Measurements from ENCODE around the gene LRP3. TPM values are rescaled to one million over a fixed set of nuclear protein-coding genes. Genes with fewer than 3 reads are reported as not detected.
A peak's percentile ranks its signal among the peaks of the same experiment; 100 is the strongest.

The LRP3 gene
- total and polyA plus RNA-seq, 2 of the 13 experiments (the other 11 are each of a cell fraction or from before 2014, with no cell fraction given), result 17.6 to 51.6 TPM

DNA sequence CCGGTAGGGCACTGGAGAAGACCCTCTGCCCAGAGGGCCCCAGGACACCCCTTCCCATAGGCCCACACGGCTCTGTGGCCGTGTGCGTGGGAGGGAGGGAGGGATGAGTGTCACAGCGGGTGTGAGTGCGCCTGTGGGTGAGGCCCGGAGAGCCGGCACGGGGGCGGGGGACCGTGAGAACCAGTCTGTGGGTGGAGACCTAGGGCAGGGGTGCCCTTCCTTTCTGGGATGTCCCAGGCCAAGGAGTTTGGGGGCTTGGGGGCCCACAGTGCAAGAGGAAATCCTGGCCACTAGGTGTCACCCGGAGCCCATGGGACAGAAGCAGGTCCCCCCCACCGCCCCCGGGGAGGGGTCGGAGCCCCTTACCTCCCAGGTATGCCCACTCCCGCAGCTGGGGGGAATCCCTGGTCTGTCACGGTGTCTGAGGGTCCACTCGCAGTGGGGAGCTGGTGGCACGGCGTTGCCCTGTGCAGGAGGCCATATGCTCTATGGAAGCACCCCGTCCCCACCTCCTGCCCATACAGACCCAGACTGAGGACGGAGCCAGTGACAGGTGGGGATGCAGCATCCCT lies 47.5 kb downstream of the LRP3 start (continued):
- TF ChIP-seq ATRX (CRISPR knock-in tag; IDR thresholded peaks at IDR 0.05; ENCODE audit: borderline replicate concordance), result no peak
- TF ChIP-seq ZSCAN29 (CRISPR knock-in tag; conservative IDR thresholded peaks at IDR 0.05), result no peak
- no peak for TF ChIP-seq NR2C2 (CRISPR knock-in tag; IDR thresholded peaks at IDR 0.05; ENCODE audit: borderline replicate concordance)
- TF ChIP-seq, protein P1, sequence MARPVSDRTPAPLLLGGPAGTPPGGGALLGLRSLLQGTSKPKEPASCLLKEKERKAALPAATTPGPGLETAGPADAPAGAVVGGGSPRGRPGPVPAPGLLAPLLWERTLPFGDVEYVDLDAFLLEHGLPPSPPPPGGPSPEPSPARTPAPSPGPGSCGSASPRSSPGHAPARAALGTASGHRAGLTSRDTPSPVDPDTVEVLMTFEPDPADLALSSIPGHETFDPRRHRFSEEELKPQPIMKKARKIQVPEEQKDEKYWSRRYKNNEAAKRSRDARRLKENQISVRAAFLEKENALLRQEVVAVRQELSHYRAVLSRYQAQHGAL (CRISPR knock-in tag; IDR thresholded peaks at IDR 0.05; ENCODE audit: not compliant biosample characterization), result no peak
- TF ChIP-seq LCORL (IDR thresholded peaks at IDR 0.05), result no peak
- peak; percentile 89 for TF ChIP-seq LCORL (CRISPR knock-in tag; IDR thresholded peaks at IDR 0.05)
- TF ChIP-seq, protein P2, sequence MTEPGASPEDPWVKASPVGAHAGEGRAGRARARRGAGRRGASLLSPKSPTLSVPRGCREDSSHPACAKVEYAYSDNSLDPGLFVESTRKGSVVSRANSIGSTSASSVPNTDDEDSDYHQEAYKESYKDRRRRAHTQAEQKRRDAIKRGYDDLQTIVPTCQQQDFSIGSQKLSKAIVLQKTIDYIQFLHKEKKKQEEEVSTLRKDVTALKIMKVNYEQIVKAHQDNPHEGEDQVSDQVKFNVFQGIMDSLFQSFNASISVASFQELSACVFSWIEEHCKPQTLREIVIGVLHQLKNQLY (CRISPR knock-in tag; IDR thresholded peaks at IDR 0.05), result no peak
- TF ChIP-seq FOXK2 (IDR thresholded peaks at IDR 0.05), result no peak
- TF ChIP-seq ZNF891 (CRISPR knock-in tag; IDR thresholded peaks at IDR 0.05), result no peak
- TF ChIP-seq ZNF17 (CRISPR knock-in tag; IDR thresholded peaks at IDR 0.05), result no peak
- TF ChIP-seq JARID2 (CRISPR knock-in tag; IDR thresholded peaks at IDR 0.05; ENCODE audit: insufficient replicate concordance), result no peak
- TF ChIP-seq FOSL2 (CRISPR knock-in tag; IDR thresholded peaks at IDR 0.05), result no peak
- TF ChIP-seq HMGA1 (CRISPR knock-in tag; conservative IDR thresholded peaks at IDR 0.05), result no peak
- no peak for TF ChIP-seq AGO1 (IDR thresholded peaks at IDR 0.05; ENCODE audit: low read depth, low read length, poor library complexity, severe bottlenecking)
- 0 out of 2 replicates have a peak, but pooled peaks have one; percentile 13 for TF ChIP-seq ARNT2 (CRISPR knock-in tag; IDR thresholded peaks at IDR 0.05; ENCODE audit: low read depth)
- TF ChIP-seq ATF7 (IDR thresholded peaks at IDR 0.05), result no peak
- TF ChIP-seq ATF7 (CRISPR knock-in tag; IDR thresholded peaks at IDR 0.05), result no peak
- 0 out of 2 replicates have a peak, but pooled peaks have one; percentile 14 for TF ChIP-seq TARDBP (CRISPR knock-in tag; IDR thresholded peaks at IDR 0.05)
- TF ChIP-seq RAD51 (IDR thresholded peaks at IDR 0.05; ENCODE audit: borderline replicate concordance), result no peak
- TF ChIP-seq, protein P3, sequence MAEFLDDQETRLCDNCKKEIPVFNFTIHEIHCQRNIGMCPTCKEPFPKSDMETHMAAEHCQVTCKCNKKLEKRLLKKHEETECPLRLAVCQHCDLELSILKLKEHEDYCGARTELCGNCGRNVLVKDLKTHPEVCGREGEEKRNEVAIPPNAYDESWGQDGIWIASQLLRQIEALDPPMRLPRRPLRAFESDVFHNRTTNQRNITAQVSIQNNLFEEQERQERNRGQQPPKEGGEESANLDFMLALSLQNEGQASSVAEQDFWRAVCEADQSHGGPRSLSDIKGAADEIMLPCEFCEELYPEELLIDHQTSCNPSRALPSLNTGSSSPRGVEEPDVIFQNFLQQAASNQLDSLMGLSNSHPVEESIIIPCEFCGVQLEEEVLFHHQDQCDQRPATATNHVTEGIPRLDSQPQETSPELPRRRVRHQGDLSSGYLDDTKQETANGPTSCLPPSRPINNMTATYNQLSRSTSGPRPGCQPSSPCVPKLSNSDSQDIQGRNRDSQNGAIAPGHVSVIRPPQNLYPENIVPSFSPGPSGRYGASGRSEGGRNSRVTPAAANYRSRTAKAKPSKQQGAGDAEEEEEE (CRISPR knock-in tag; IDR thresholded peaks at IDR 0.05; ENCODE audit: borderline replicate concordance), result no peak
- TF ChIP-seq PITX1 (CRISPR knock-in tag; IDR thresholded peaks at IDR 0.05), result no peak
- no peak for TF ChIP-seq RFX1 (IDR thresholded peaks at IDR 0.05)
- TF ChIP-seq, protein P4, sequence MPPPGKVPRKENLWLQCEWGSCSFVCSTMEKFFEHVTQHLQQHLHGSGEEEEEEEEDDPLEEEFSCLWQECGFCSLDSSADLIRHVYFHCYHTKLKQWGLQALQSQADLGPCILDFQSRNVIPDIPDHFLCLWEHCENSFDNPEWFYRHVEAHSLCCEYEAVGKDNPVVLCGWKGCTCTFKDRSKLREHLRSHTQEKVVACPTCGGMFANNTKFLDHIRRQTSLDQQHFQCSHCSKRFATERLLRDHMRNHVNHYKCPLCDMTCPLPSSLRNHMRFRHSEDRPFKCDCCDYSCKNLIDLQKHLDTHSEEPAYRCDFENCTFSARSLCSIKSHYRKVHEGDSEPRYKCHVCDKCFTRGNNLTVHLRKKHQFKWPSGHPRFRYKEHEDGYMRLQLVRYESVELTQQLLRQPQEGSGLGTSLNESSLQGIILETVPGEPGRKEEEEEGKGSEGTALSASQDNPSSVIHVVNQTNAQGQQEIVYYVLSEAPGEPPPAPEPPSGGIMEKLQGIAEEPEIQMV (CRISPR knock-in tag; IDR thresholded peaks at IDR 0.05; ENCODE audit: low read depth), result no peak
- TF ChIP-seq ZFP36L1 (CRISPR knock-in tag; IDR thresholded peaks at IDR 0.05), result no peak
- TF ChIP-seq ZNF564 (CRISPR knock-in tag; IDR thresholded peaks at IDR 0.05), result no peak
- TF ChIP-seq IRF2 (CRISPR knock-in tag; IDR thresholded peaks at IDR 0.05), result no peak
- TF ChIP-seq ETV6 (CRISPR knock-in tag; conservative IDR thresholded peaks at IDR 0.05), result no peak
- TF ChIP-seq ZBTB1 (CRISPR knock-in tag; IDR thresholded peaks at IDR 0.05; ENCODE audit: borderline replicate concordance), result no peak
- TF ChIP-seq ZNF260 (CRISPR knock-in tag; IDR thresholded peaks at IDR 0.05; ENCODE audit: borderline replicate concordance, low read depth), result no peak
- no peak for TF ChIP-seq YEATS4 (CRISPR knock-in tag; IDR thresholded peaks at IDR 0.05; ENCODE audit: borderline replicate concordance)
